Cardiac septum (tissue), 1 donor: ENCODE measurements around the gene RRP1B. TPM values are rescaled to one million over a fixed set of nuclear protein-coding genes. Genes with fewer than 3 reads are reported as not detected.
"Not testable (repeated sequence)": the region's sequence is repeated elsewhere in the genome, so short reads cannot be mapped to it uniquely, and the experiment has no call there.

Experiments
- DNase-seq: peaks from one replicate; pipeline ENCODE4 v3.0.0-alpha.2; 2020; ENCODE audit warnings: low spot score
- intact Hi-C: fragments of 100-400 bp; cut with DNase I; formaldehyde crosslinking; loops from one replicate; pipeline ENCODE4 v1.14.0; 2022
- total RNA-seq: library from RNA; stranded (reverse); fragmentation: NEBNext Ultra II Directional; extraction: Animal tissue kit (Norgen Biotek cat#: 25700); gene quantifications from one replicate; pipeline ENCODE4 v1.2.1, GENCODE V29; 2021
- donor health status: DM: no; HTN: no; CAD: no.

Gene RRP1B
- total RNA-seq, 1 donor from 2014 or later, result 8.7 TPM

DNA sequence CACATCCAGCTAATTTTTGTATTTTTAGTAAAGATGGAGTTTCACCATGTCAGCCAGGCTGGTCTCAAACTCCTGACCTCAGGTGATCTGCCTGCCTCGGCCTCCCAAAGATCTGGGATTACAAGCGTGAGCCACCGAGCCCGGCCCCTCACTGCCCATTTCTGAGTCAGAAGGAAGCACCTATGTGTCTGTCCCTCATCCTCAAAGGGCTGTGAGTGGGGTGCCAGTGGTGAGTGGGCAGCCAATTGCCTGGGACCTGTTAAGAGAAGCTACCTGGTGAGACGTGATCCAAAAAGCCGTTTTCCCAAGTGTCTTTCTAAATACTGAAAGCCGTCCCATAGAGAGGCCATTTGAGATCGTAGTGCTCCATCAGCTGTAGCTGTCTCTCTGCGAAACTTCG, 32.4 kb downstream of the RRP1B start:
- intact Hi-C loops, result loop anchor here (5.0 kb wide), 1 partner anchor 60 kb away; no protein-coding TSS in a partner anchor
- no peak for DNase-seq

DNA sequence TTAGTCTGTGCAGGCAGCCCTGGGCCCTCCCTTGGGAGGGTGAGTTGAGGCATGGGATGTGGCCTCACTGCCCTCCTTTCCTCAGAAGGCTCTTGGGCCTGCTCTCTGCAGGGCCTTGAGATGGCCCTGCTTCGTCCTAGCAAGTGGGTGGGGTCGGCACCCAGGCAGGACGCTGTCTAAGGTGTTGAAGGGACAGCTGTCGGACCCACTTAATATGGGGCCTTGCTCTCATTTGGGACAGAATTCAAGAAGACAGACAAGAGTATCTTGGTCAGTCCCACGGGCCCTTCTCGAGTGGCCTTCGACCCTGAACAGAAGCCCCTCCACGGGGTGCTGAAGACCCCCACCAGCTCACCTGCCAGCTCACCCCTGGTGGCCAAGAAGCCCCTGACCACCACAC, 33.6 kb downstream of the RRP1B start:
- DNase-seq, result no peak
- intact Hi-C loops, result loop anchor here (5.0 kb wide), 1 partner anchor 59 kb away; no protein-coding TSS in a partner anchor

DNA sequence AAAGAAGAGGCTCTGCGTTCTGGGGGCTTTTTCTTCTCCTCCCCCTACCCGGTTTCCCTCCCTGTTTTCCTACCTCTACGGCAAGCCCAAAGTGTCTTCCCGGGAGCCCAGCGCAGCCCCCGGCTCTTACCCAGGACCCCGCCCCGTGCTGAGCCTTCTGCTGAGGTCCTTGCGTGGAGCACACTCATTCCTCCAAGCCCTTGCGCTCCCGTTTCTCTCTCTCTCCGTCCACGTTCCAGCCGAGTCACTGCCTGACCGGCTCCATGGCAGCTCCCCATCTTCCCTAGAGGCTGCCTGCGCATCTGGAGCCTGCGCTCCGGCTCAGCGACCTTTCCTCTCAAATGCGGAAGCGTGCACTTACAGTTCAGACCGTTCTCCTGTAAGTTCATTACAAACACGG, 34.6 kb downstream of the RRP1B start:
- DNase-seq, result no peak
- intact Hi-C loops, result loop anchor here (5.0 kb wide), 1 partner anchor 58 kb away; no protein-coding TSS in a partner anchor

GRCh38 chr21:43694437-43695079, 35.2 kb downstream of the RRP1B start:
- intact Hi-C loops, result loop anchor here (5.0 kb wide), 1 partner anchor 58 kb away; no protein-coding TSS in a partner anchor
- DNase-seq, result no peak

- intact Hi-C loops, result no loop called here
- no peak for DNase-seq
Observed at GRCh38 chr21:43696214-43696613, 36.9 kb downstream of the RRP1B start.

DNA sequence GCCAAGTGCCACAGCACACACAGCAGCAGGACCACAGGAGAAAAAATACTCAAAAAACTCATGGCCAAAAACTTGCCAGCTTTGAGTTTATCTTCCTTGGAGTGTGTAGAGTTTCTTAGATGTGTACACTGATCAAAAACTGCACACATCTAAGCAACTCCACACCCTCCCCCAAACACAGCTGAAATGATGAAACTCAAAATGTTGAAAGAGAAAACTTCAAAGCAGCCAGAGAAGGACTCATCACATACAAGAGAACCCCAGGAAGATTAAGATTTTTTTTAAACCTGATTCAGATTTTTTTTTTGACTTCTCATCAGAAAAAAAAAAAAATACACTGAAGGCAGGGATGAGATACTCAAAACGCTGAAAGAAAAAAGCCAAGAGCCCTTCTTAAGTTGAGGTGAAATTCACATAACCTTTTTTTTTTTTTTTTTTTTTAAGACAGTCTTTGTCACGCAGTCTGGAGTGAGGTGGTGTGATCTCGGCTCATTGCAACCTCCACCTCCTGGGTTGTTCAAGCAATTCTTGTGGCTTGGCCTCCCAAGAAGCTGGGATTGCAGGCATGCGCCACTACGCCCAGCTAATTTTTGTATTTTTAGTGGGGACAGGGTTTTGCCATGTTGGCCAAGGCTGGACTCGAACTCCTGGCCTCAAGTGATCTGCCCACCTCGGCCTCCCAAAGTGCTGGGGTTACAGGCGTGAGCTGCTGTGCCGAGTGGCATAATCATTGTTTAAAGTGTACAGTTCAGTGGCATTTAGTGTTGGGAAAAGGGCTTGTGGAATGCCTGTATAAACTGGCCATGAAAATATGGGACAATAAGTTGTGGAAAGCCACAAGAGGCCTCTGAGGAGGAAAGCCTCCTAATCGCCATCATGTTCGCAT, 38.6 kb downstream of the RRP1B start:
- DNase-seq, result no peak
- intact Hi-C loops, result no loop called here

DNA sequence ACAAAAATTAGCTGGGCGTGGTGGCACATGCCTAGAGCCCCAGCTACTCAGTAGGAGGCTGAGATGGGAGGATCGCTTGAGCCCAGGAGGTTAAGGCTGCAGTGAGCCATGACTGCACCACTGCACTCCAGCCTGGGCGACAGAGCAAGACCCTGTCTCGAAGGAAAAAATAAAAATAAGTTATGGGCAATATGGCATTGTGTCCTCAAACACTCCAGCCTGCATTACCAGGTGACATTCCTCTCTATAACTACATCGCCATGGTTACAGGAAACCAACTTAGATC, 40.1 kb downstream of the RRP1B start:
- intact Hi-C loops, DNase-seq: not testable (repeated sequence)

- intact Hi-C loops, result loop anchor here (10.0 kb wide), 1 partner anchor 75 kb away; the partner anchor contains the start of gene CSTB
Observed at GRCh38 chr21:43699933-43700599, 40.7 kb downstream of the RRP1B start.

GRCh38 chr21:43701936-43702784, 42.8 kb downstream of the RRP1B start:
- intact Hi-C loops, result loop anchor here (10.0 kb wide), 1 partner anchor 73 kb away; the partner anchor contains the start of gene CSTB
- DNase-seq, result no peak

More at GRCh38 chr21:43699933-43700599, 40.7 kb downstream of the RRP1B start:
- DNase-seq, result no peak

- no peak for DNase-seq
- intact Hi-C loops, result loop anchor here (10.0 kb wide), 1 partner anchor 72 kb away; the partner anchor contains the start of gene CSTB
Observed at GRCh38 chr21:43702785-43703034, 43.4 kb downstream of the RRP1B start.

GRCh38 chr21:43703035-43703880, 43.9 kb downstream of the RRP1B start:
- no peak for DNase-seq
- intact Hi-C loops, result loop anchor here (10.0 kb wide), 1 partner anchor 72 kb away; the partner anchor contains the start of gene CSTB

DNA sequence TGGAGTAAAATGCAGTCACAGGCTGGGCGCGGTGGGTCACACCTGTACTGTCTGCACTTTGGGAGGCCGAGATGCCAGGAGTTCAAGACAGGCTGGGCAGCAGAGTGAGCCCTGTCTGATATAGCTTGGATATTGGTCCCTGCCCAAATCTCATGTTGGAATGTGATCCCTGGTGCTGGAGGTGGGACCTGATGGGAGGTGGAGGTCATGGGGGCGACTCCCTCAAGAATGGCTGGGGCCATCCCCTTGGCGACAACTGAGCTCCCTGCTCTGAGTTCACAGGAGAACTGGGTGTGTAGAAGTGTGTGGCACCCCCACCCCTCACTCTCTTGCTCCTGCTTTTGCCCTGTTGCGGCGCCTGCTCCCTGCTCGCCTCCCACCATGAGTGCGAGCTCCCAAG, 48.1 kb downstream of the RRP1B start:
- intact Hi-C loops, result loop anchor here (10.0 kb wide), 1 partner anchor 67 kb away; the partner anchor contains the start of gene CSTB
- DNase-seq, result no peak

- no peak for DNase-seq
- intact Hi-C loops, result loop anchor here (10.0 kb wide), 1 partner anchor 66 kb away; the partner anchor contains the start of gene CSTB
Observed at GRCh38 chr21:43708745-43709381, 49.5 kb downstream of the RRP1B start.

DNA sequence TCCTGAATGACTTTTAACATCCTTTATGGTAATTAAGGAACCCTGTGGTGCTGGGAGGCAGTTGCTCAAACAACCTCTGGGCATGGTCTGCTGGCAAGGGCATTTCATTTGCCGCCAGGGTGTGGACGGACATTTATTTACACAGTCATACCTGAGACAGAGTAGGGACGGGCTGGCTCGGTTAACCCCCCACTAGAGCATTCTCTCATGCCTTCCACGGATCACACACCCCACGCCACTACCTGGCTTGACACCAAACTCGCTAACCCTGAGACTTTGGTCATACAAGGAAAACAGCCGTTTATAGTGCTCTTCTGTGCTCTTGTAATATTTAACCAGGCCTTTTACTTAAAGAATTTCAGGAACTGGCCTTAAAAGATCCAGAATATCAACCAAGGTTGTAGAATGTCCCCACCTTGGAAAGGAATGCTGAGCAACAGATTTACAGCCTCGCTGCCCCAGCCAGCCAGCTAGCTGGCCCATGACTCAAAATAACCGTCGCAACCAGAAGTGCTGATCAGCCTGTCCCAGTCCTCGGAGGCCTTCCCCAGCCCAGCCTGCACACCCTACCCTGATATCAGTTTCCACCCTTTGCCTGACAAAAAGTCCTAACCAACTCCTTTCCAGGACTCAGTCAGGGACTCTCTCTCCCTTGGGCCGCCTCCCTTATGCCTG, 53.0 kb downstream of the RRP1B start:
- DNase-seq, result no peak
- intact Hi-C loops, result no loop called here

DNA sequence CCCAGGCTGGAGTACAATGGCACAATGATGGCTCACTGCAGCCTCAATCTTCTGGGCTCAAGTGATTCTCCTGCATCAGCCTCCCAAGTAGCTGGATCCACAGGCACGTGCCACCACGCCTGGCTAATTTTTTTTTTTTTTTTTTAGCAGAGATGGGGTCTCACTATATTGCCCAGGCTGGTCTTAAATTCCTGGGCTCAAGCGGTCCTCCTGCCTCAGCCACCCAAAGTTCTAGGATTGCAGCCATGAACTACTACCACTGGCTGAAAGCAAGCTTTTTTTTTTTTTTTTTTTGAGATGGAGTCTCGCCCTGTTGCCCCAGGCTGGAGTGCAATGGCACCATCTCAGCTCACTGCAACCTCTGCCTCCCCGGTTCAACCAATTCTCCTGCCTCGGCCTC, 53.8 kb downstream of the RRP1B start:
- DNase-seq, intact Hi-C loops: not testable (repeated sequence)

- intact Hi-C loops, result no loop called here
- DNase-seq, result no peak
Observed at GRCh38 chr21:43716376-43717165, 57.2 kb downstream of the RRP1B start.
